BLaER1 treated with 17β-estradiol and CSF1 and Interleukin-3, amounts not matched to agents 10 nM and 100 nM (cell line): Measurements from ENCODE around the gene SLC24A4.

Experiments used
- H3K27ac ChIP-seq, 11 experiments: shearing (Covaris generic); formaldehyde crosslinking; 2 replicates each; pipeline ENCODE4 v1.8.1; 2022
- H3K27me3 ChIP-seq, 11 experiments: shearing (Covaris generic); formaldehyde crosslinking; 2 replicates each; pipeline ENCODE4 v1.8.1; 2022
- H3K36me3 ChIP-seq, 11 experiments: shearing (Covaris generic); formaldehyde crosslinking; 2 replicates each; pipeline ENCODE4 v1.8.1; 2022
- H3K4me1 ChIP-seq, 10 experiments: shearing (Covaris generic); formaldehyde crosslinking; 2 replicates each; pipeline ENCODE4 v1.8.1; 2022
- H3K4me2 ChIP-seq, 11 experiments: shearing (Covaris generic); formaldehyde crosslinking; 2 replicates each; pipeline ENCODE4 v1.8.1; 2022
- H3K4me3 ChIP-seq, 10 experiments: shearing (Covaris generic); formaldehyde crosslinking; 2 replicates each; pipeline ENCODE4 v1.8.1; 2022
- H3K9ac ChIP-seq, 11 experiments: shearing (Covaris generic); formaldehyde crosslinking; 2 replicates each; pipeline ENCODE4 v1.8.1; 2022
- H3K9me3 ChIP-seq, 11 experiments: shearing (Covaris generic); formaldehyde crosslinking; replicated peaks in 1 of 11; 2 replicates each; pipeline ENCODE4 v1.8.1; 2022
- H4K20me1 ChIP-seq, 11 experiments: shearing (Covaris generic); formaldehyde crosslinking; 2 replicates each; pipeline ENCODE4 v1.8.1; 2022
- Cebpa-rat ChIP-seq, 11 experiments: shearing (Covaris generic); IDR thresholded peaks; 2 replicates each; pipeline ENCODE4 v1.8.1; 2022

The SLC24A4 gene

GRCh38 chr14:92491782-92492181 lies 168.8 kb downstream of the SLC24A4 start:
- Histone ChIP-seq H4K20me1 (no peaks in the 10 kb centered on the region), H3K36me3 (no peaks in the 10 kb centered on the region), H3K9ac (no peak overlapping the region), H3K4me1 (peaks cover 13 to 92% (median 61%) of the 10 kb centered on the region in 10 experiments), H3K4me3 (no peak overlapping the region), H3K9me3 (no peaks in the 10 kb centered on the region), H3K27ac (peak overlapping the region in 2 of 11 experiments; percentile 2 to 28; a peak in 3 of 22 replicates), H3K4me2 (peak overlapping the region in 8 of 11 experiments; percentile 1 to 79 (median 60); a peak in 13 of 22 replicates), H3K27me3 (no peaks in the 10 kb centered on the region)
- TF ChIP-seq Cebpa-rat (IDR thresholded peaks at IDR 0.05), result no peak

DNA sequence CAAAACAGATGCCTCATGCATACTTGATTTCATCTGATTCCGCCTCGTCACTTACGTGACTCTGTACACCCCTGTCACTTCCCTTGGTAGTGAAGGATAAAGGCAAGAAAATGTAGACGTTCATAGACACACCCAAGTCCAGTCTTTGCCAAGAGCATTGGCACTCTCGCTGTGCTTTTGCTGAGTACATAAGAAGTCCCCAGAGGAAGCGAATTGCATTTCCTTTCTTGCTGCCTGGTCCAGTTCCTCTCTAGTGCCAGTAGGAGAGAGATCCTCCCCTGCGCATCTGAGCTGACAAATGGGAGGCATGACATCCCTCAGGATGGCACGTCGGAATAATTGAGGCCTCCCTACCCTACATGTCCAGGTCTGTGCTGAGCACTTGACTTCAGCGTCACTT lies 169.3 kb downstream of the SLC24A4 start:
- no peak overlapping the region for H3K4me3 ChIP-seq
- H3K9me3 ChIP-seq, result no peaks in the 10 kb centered on the region
- H3K36me3 ChIP-seq, result no peaks in the 10 kb centered on the region
- peaks cover 18 to 88% (median 62%) of the 10 kb centered on the region in 10 experiments for H3K4me1 ChIP-seq
- H3K27ac ChIP-seq, result peak overlapping the region in 2 of 11 experiments; percentile 2 to 28; a peak in 3 of 22 replicates
- H3K4me2 ChIP-seq, result peak overlapping the region in 8 of 11 experiments; percentile 1 to 79 (median 60); a peak in 13 of 22 replicates
- no peak overlapping the region for H3K9ac ChIP-seq
- H4K20me1 ChIP-seq, result no peaks in the 10 kb centered on the region
- TF ChIP-seq Cebpa-rat (IDR thresholded peaks at IDR 0.05), result no peak
- H3K27me3 ChIP-seq, result no peaks in the 10 kb centered on the region

- Histone ChIP-seq H3K9ac (no peak overlapping the region), H3K9me3 (no peaks in the 10 kb centered on the region), H3K4me2 (peak overlapping the region in 7 of 11 experiments; percentile 19 to 79 (median 68); a peak in 11 of 22 replicates), H4K20me1 (no peaks in the 10 kb centered on the region), H3K27me3 (peaks cover 0 to 6% (median 0%) of the 10 kb centered on the region in 11 experiments; a peak in 2 of 22 replicates), H3K27ac (no peak overlapping the region), H3K4me1 (peaks cover 18 to 86% (median 62%) of the 10 kb centered on the region in 10 experiments), H3K4me3 (no peak overlapping the region), H3K36me3 (no peaks in the 10 kb centered on the region)
- no peak for TF ChIP-seq Cebpa-rat (IDR thresholded peaks at IDR 0.05)
Measured at GRCh38 chr14:92493024-92493423, 170.1 kb downstream of the SLC24A4 start.

DNA sequence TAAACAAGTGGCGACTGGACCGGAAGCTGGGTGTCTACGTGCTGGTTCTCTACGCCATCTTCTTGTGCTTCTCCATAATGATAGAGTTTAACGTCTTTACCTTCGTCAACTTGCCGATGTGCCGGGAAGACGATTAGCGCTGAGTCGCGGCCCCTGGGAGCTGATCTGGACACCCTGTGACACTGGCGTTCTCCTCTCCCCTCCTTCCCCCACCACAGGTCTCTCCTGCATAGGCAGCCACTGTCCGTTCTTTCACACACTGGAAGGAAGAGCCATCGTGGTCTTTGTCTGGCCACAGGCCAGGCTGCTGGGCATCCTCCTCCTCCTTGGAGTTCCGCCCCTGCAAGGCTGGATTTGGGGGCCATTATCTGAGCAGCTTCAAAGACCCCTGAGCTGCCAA lies 170.5 kb downstream of the SLC24A4 start:
- H3K9me3 ChIP-seq, result no peaks in the 10 kb centered on the region
- no peaks in the 10 kb centered on the region for H3K36me3 ChIP-seq
- no peaks in the 10 kb centered on the region for H4K20me1 ChIP-seq
- H3K4me3 ChIP-seq, result no peak overlapping the region
- H3K27me3 ChIP-seq, result peaks cover 0 to 10% (median 0%) of the 10 kb centered on the region in 11 experiments; a peak in 2 of 22 replicates
- no peak overlapping the region for H3K9ac ChIP-seq
- peak overlapping the region in 6 of 11 experiments; percentile 19 to 79 (median 71); a peak in 8 of 22 replicates for H3K4me2 ChIP-seq
- H3K27ac ChIP-seq, result no peak overlapping the region
- peaks cover 23 to 84% (median 61%) of the 10 kb centered on the region in 10 experiments for H3K4me1 ChIP-seq
- TF ChIP-seq Cebpa-rat (IDR thresholded peaks at IDR 0.05), result no peak

DNA sequence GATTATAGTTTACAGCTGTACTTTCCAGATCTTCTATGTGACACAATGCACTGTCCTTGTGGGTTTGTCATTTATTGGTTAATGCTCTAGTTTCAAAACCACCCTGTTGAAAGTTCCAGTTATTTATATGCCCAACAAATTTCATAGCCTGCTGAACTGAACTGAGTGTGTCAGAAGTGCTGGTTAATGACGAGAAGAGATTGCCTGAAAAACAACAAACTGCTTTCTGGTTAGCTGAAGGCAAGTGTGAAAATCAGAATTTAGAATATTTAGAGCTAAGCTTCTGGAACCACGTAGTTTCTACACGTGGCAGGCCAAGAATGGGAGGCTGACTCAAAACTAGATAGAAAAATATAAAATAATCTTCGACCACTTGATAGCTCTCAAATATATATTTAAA lies 171.5 kb downstream of the SLC24A4 start:
- Histone ChIP-seq H4K20me1 (no peaks in the 10 kb centered on the region), H3K9me3 (no peaks in the 10 kb centered on the region)
- no peak for TF ChIP-seq Cebpa-rat (IDR thresholded peaks at IDR 0.05)

GRCh38 chr14:92495027-92495426 lies 172.1 kb downstream of the SLC24A4 start:
- Histone ChIP-seq H4K20me1 (no peaks in the 10 kb centered on the region), H3K4me3 (no peak overlapping the region), H3K4me1 (peaks cover 24 to 69% (median 47%) of the 10 kb centered on the region in 10 experiments), H3K27ac (no peak overlapping the region), H3K4me2 (peak overlapping the region in 5 of 11 experiments; percentile 28 to 83 (median 63); a peak in 9 of 22 replicates), H3K36me3 (no peaks in the 10 kb centered on the region), H3K9ac (no peak overlapping the region), H3K9me3 (no peaks in the 10 kb centered on the region), H3K27me3 (peaks cover 0 to 17% (median 0%) of the 10 kb centered on the region in 11 experiments; a peak in 3 of 22 replicates)
- no peak for TF ChIP-seq Cebpa-rat (IDR thresholded peaks at IDR 0.05)

More for the DNA sequence above, 171.5 kb downstream of the SLC24A4 start:
- H3K4me1 ChIP-seq, result peaks cover 24 to 74% (median 52%) of the 10 kb centered on the region in 10 experiments
- H3K9ac ChIP-seq, result no peak overlapping the region
- no peaks in the 10 kb centered on the region for H3K36me3 ChIP-seq
- no peak overlapping the region for H3K27ac ChIP-seq
- H3K27me3 ChIP-seq, result peaks cover 0 to 15% (median 0%) of the 10 kb centered on the region in 11 experiments; a peak in 2 of 22 replicates
- H3K4me3 ChIP-seq, result no peak overlapping the region
- H3K4me2 ChIP-seq, result peak overlapping the region in 3 of 11 experiments; percentile 63 to 83 (median 79); a peak in 4 of 22 replicates

- Histone ChIP-seq H4K20me1 (no peaks in the 10 kb centered on the region), H3K9ac (no peak overlapping the region), H3K4me1 (peaks cover 33 to 63% (median 50%) of the 10 kb centered on the region in 10 experiments), H3K27ac (no peak overlapping the region), H3K9me3 (no peaks in the 10 kb centered on the region), H3K36me3 (no peaks in the 10 kb centered on the region), H3K27me3 (peaks cover 0 to 24% (median 0%) of the 10 kb centered on the region in 11 experiments; a peak in 3 of 22 replicates), H3K4me3 (no peak overlapping the region), H3K4me2 (peak overlapping the region in 7 of 11 experiments; percentile 29 to 89 (median 63); a peak in 13 of 22 replicates)
- TF ChIP-seq Cebpa-rat (IDR thresholded peaks at IDR 0.05), result no peak
Measured at GRCh38 chr14:92496191-92496857, 173.4 kb downstream of the SLC24A4 start.

DNA sequence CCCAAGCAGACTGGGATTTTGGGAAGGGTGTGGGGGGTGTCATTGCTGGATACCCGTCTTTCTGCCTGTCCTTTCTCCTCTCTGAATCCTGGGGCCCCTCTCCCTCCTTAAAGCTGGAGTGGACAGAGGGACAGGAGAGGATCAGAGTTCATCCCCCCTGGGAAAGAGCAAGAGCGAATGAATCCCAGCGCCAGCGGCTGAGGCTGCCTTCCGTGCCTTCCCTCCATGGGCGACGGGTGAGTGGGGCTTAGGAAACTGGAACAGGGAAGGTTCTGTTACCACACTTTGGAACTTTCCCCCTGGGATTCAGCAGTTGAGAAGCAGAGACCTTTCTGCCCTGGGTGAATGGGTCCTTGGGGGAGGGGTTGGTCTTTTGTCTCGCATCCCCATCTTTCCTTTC lies 174.4 kb downstream of the SLC24A4 start:
- Histone ChIP-seq H3K4me2 (peak overlapping the region in 9 of 11 experiments; percentile 36 to 89 (median 69); a peak in 17 of 22 replicates), H4K20me1 (no peaks in the 10 kb centered on the region), H3K4me3 (no peak overlapping the region), H3K9ac (no peak overlapping the region), H3K36me3 (no peaks in the 10 kb centered on the region), H3K4me1 (peaks cover 33 to 54% (median 41%) of the 10 kb centered on the region in 10 experiments), H3K9me3 (no peaks in the 10 kb centered on the region), H3K27ac (no peak overlapping the region), H3K27me3 (peaks cover 0 to 24% (median 0%) of the 10 kb centered on the region in 11 experiments; a peak in 3 of 22 replicates)
- no peak for TF ChIP-seq Cebpa-rat (IDR thresholded peaks at IDR 0.05)

DNA sequence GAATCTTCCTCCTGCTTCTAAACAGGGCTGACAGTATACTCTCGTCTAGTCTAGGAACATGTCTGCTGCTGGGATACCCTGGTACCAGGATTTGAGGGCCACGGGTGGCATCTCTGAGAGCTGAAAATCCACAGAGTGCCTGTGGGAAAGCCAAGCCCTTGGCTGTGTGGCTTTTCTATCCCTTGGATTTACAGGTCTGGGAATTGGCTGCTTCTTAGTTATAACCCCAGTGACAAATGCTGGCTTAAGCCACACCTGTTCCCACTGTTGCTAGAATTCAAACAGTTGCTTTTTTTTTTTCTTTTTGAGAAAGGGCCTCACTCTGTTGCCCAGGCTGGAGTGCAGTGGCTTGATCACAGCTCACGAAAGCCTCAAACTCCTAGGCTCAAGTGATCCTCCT lies 176.3 kb downstream of the SLC24A4 start:
- Histone ChIP-seq H3K36me3 (no peaks in the 10 kb centered on the region), H4K20me1 (no peaks in the 10 kb centered on the region), H3K4me1 (peaks cover 26 to 39% (median 33%) of the 10 kb centered on the region in 10 experiments), H3K27me3 (peaks cover 0 to 30% (median 0%) of the 10 kb centered on the region in 11 experiments; a peak in 3 of 22 replicates), H3K4me3 (no peak overlapping the region), H3K9ac (no peak overlapping the region), H3K27ac (no peak overlapping the region), H3K9me3 (no peaks in the 10 kb centered on the region), H3K4me2 (no peak overlapping the region)
- TF ChIP-seq Cebpa-rat (IDR thresholded peaks at IDR 0.05), result no peak
